ENCODE data around the gene OLA1. TPM values are rescaled to one million over a fixed set of nuclear protein-coding genes. Genes with fewer than 3 reads are reported as not detected.

Gene OLA1
- total RNA-seq, 2 donors from 2014 or later = 127 to 181 TPM

DNA sequence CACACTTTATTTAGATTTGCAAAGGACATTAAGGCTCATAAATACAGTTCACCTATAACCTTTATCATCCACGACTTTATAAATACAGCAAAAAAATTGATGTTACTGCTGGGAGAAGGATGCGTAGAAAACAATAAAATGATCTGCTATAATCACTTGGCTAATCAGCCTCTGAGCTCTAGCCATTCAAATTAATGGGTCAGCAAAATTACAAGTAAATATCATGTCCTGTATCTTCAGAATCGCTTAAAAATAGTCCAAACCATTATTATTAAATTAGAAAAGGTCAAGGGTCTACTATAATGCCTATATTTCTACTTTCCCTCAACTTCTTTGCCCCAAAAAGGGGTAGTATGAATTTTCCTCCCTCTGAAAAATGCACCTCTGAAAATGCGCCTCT is 40.3 kb downstream of the OLA1 start:
- no peak overlapping the region for H3K27ac Mint-ChIP-seq
- H3K4me3 Mint-ChIP-seq = no peak overlapping the region
- Histone ChIP-seq H3K27ac (ENCODE audit: low read depth, low read length) (no peak overlapping the region), H3K9ac (ENCODE audit: extremely low read depth, low read length, poor library complexity, severe bottlenecking) (no peak overlapping the region), H3K4me1 (ENCODE audit: control insufficient read depth, insufficient read depth, low read length) (peaks cover 8% of the 10 kb centered on the region), H3K9me3 (ENCODE audit: control insufficient read depth, low read length) (no peaks in the 10 kb centered on the region), H3K27me3 (ENCODE audit: control insufficient read depth, insufficient read depth, low read length, poor library complexity, severe bottlenecking) (no peaks in the 10 kb centered on the region), H3K36me3 (ENCODE audit: control insufficient read depth, insufficient read depth, low read length) (peaks cover 3% of the 10 kb centered on the region), H3K4me3 (ENCODE audit: low read length) (no peak overlapping the region)
- H3K9me3 Mint-ChIP-seq = no peaks in the 10 kb centered on the region
- H3K36me3 Mint-ChIP-seq (ENCODE audit: low read depth) = peaks cover 2% of the 10 kb centered on the region
- no peaks in the 10 kb centered on the region for H3K27me3 Mint-ChIP-seq (ENCODE audit: insufficient read depth)
- DNase-seq = no peak
- 54 to 60% methylated on average over 1 to 4 of the region's 4 CpGs for WGBS, 2 experiments (ENCODE audit: insufficient coverage in 1 of 2, insufficient read length in 1 of 2)
- H3K4me1 Mint-ChIP-seq = peaks cover 23% of the 10 kb centered on the region
- TF ChIP-seq, protein P1, sequence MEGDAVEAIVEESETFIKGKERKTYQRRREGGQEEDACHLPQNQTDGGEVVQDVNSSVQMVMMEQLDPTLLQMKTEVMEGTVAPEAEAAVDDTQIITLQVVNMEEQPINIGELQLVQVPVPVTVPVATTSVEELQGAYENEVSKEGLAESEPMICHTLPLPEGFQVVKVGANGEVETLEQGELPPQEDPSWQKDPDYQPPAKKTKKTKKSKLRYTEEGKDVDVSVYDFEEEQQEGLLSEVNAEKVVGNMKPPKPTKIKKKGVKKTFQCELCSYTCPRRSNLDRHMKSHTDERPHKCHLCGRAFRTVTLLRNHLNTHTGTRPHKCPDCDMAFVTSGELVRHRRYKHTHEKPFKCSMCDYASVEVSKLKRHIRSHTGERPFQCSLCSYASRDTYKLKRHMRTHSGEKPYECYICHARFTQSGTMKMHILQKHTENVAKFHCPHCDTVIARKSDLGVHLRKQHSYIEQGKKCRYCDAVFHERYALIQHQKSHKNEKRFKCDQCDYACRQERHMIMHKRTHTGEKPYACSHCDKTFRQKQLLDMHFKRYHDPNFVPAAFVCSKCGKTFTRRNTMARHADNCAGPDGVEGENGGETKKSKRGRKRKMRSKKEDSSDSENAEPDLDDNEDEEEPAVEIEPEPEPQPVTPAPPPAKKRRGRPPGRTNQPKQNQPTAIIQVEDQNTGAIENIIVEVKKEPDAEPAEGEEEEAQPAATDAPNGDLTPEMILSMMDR (conservative IDR thresholded peaks at IDR 0.05) = no peak

DNA sequence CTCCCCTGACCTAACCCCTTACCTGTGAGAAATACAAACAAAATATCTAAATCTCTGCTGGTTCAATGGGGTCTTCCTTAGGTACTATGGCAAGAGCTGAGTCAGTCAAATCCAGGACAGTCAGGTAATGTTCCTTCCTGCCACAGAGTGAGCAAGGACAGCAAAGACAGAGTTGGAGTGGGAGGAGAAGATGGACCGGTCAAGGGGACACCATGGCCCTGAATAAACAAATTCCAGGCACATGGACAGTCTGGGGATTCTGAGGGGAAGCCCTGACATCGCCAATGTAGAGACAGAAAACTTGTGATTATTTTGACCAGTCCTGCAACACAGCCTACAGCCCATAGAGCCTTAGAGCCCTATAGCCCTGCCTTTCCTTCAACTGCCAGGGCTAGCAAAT is 42.8 kb downstream of the OLA1 start:
- Histone ChIP-seq H3K9me3 (ENCODE audit: control insufficient read depth, low read length) (no peaks in the 10 kb centered on the region), H3K9ac (ENCODE audit: extremely low read depth, low read length, poor library complexity, severe bottlenecking) (no peak overlapping the region), H3K4me1 (ENCODE audit: control insufficient read depth, insufficient read depth, low read length) (peaks cover 1% of the 10 kb centered on the region), H3K27me3 (ENCODE audit: control insufficient read depth, insufficient read depth, low read length, poor library complexity, severe bottlenecking) (no peaks in the 10 kb centered on the region), H3K4me3 (ENCODE audit: low read length) (no peak overlapping the region), H3K27ac (ENCODE audit: low read depth, low read length) (no peak overlapping the region), H3K36me3 (ENCODE audit: control insufficient read depth, insufficient read depth, low read length) (peaks cover 3% of the 10 kb centered on the region)
- Mint-ChIP-seq H3K27ac (no peak overlapping the region), H3K4me1 (peaks cover 12% of the 10 kb centered on the region), H3K36me3 (ENCODE audit: low read depth) (peaks cover 2% of the 10 kb centered on the region), H3K4me3 (no peak overlapping the region), H3K9me3 (no peaks in the 10 kb centered on the region), H3K27me3 (ENCODE audit: insufficient read depth) (no peaks in the 10 kb centered on the region)
- no peak for DNase-seq
- TF ChIP-seq, protein P1 (conservative IDR thresholded peaks at IDR 0.05) = no peak
- WGBS, 2 experiments (ENCODE audit: insufficient coverage in 1 of 2, insufficient read length in 1 of 2) = 80 to 96% methylated on average over 1 to 2 of the region's 2 CpGs

DNA sequence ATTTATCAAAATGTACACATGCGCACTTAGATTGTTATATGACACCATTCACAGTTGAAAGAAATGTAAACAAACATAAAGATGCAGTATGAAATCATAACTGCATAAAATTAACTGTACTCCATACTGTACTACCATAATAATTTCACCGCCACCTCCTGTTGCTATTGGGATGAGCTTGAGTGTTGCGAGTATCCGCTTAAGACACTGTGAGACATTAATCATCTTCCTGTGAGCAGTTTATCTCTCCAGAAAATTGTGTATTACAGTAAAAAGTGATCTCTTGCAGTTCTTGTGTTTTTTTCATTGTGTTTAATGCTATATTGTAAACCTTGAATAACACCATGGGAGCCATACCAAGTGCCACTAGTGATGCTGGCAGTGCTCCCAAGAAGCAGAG is 46.1 kb downstream of the OLA1 start:
- H3K36me3 Mint-ChIP-seq (ENCODE audit: low read depth) = peaks cover 2% of the 10 kb centered on the region
- Histone ChIP-seq H3K27me3 (ENCODE audit: control insufficient read depth, insufficient read depth, low read length, poor library complexity, severe bottlenecking) (no peaks in the 10 kb centered on the region), H3K4me3 (ENCODE audit: low read length) (no peak overlapping the region), H3K36me3 (ENCODE audit: control insufficient read depth, insufficient read depth, low read length) (peaks cover 3% of the 10 kb centered on the region), H3K9ac (ENCODE audit: extremely low read depth, low read length, poor library complexity, severe bottlenecking) (no peak overlapping the region), H3K27ac (ENCODE audit: low read depth, low read length) (no peak overlapping the region), H3K4me1 (ENCODE audit: control insufficient read depth, insufficient read depth, low read length) (peaks cover 10% of the 10 kb centered on the region), H3K9me3 (ENCODE audit: control insufficient read depth, low read length) (no peaks in the 10 kb centered on the region)
- no peaks in the 10 kb centered on the region for H3K9me3 Mint-ChIP-seq
- no peak overlapping the region for H3K4me3 Mint-ChIP-seq
- H3K4me1 Mint-ChIP-seq = peaks cover 17% of the 10 kb centered on the region
- 96% methylated on average over 4 of the region's 4 CpGs; no CpG with 5 or more reads in 1 of the 2 experiments for WGBS, 2 experiments (ENCODE audit: insufficient coverage in 1 of 2, insufficient read length in 1 of 2)
- TF ChIP-seq, protein P1 (conservative IDR thresholded peaks at IDR 0.05) = no peak
- no peak overlapping the region for H3K27ac Mint-ChIP-seq
- DNase-seq = no peak
- no peaks in the 10 kb centered on the region for H3K27me3 Mint-ChIP-seq (ENCODE audit: insufficient read depth)
